Naive B cell (primary cell): ENCODE measurements around the gene RNU6-1. TPM values are rescaled to one million over a fixed set of nuclear protein-coding genes. Genes with fewer than 3 reads are reported as not detected.

ENCODE experiments used
- ATAC-seq, 2 donors: fragments of 150-1000 bp; cut with Tn5 transposase; 2 replicates each; pipeline ENCODE4 v1.10.0; 2021; ENCODE audit warnings: low read depth in 2 of 2, mild to moderate bottlenecking in 2 of 2, moderate library complexity in 2 of 2
- DNase-seq: peaks from one replicate; pipeline ENCODE4 v3.0.0; 2022
- H3K27ac Mint-ChIP-seq, 6 donors: one replicate each; pipeline ENCODE4 v1.8.0; 2020 to 2022; ENCODE audit warnings: mild to moderate bottlenecking in 6 of 6, mixed read lengths in 6 of 6, moderate library complexity in 5 of 6, inconsistent platforms in 2 of 6
- H3K27me3 Mint-ChIP-seq, 3 donors: one replicate each; pipeline ENCODE4 v1.8.0; 2021 to 2022; ENCODE audit warnings: mixed read lengths in 3 of 3, mild to moderate bottlenecking in 1 of 3
- H3K36me3 Mint-ChIP-seq, 2 donors: one replicate each; pipeline ENCODE4 v1.8.0; 2020 to 2022; ENCODE audit warnings: mixed read lengths in 2 of 2, inconsistent platforms in 1 of 2, mild to moderate bottlenecking in 1 of 2
- H3K4me1 Mint-ChIP-seq, 3 donors: one replicate each; pipeline ENCODE4 v1.8.0; 2020 to 2022; ENCODE audit warnings: mixed read lengths in 3 of 3, inconsistent platforms in 1 of 3, mild to moderate bottlenecking in 1 of 3, moderate library complexity in 1 of 3
- H3K4me3 Mint-ChIP-seq, 8 donors: one replicate each; pipeline ENCODE4 v1.8.0; 2020 to 2022; ENCODE audit warnings: mild to moderate bottlenecking in 8 of 8, mixed read lengths in 8 of 8, moderate library complexity in 8 of 8, inconsistent platforms in 2 of 8
- H3K9me3 Mint-ChIP-seq, 7 donors: one replicate each; pipeline ENCODE4 v1.8.0; 2020 to 2022; ENCODE audit warnings: mixed read lengths in 7 of 7, mild to moderate bottlenecking in 5 of 7, inconsistent platforms in 2 of 7, moderate library complexity in 1 of 7
- polyA plus RNA-seq, 6 donors: library from polyadenylated mRNA; unstranded; fragments of 300-500 nt; fragmentation: Illumina TruSeq; gene quantifications; one replicate each; pipeline ENCODE4 v1.2.3, GENCODE V29; 2021; ENCODE audit warnings: low read depth in 6 of 6

RNU6-1 gene
- polyA plus RNA-seq, 6 donors from 2014 or later: not detected

GRCh38 chr15:67850994-67851571 lies 11.2 kb upstream of the RNU6-1 start:
- ATAC-seq (peak in 1 of 2 donors; percentile 28), DNase-seq (no peak)
- peaks cover 5 to 10% (median 7%) of the 10 kb centered on the region in 3 donors for H3K27me3 Mint-ChIP-seq
- H3K27ac Mint-ChIP-seq: peak overlapping the region in 1 of 6 donors; percentile 60
- H3K4me1 Mint-ChIP-seq: peaks cover 7 to 20% (median 10%) of the 10 kb centered on the region in 3 donors
- H3K36me3 Mint-ChIP-seq: no peaks in the 10 kb centered on the region
- H3K4me3 Mint-ChIP-seq: peak overlapping the region in 1 of 8 donors; percentile 29
- H3K9me3 Mint-ChIP-seq: peaks cover 0 to 6% (median 2%) of the 10 kb centered on the region in 7 donors

GRCh38 chr15:67850336-67850735 lies 10.5 kb upstream of the RNU6-1 start:
- Mint-ChIP-seq H3K27ac (peak overlapping the region in 1 of 6 donors; percentile 72), H3K36me3 (no peaks in the 10 kb centered on the region), H3K4me3 (no peak overlapping the region), H3K9me3 (peaks cover 0 to 6% (median 2%) of the 10 kb centered on the region in 7 donors), H3K27me3 (peaks cover 5 to 10% (median 7%) of the 10 kb centered on the region in 3 donors), H3K4me1 (peaks cover 7 to 20% (median 10%) of the 10 kb centered on the region in 3 donors)
- DNase-seq (no peak), ATAC-seq (no peak)

- H3K27ac Mint-ChIP-seq: no peak overlapping the region
Observed at GRCh38 chr15:67849538-67849937, 9.7 kb upstream of the RNU6-1 start.

GRCh38 chr15:67845974-67846373 lies 6.1 kb upstream of the RNU6-1 start:
- H3K4me3 Mint-ChIP-seq: no peak overlapping the region
- DNase-seq: no peak
- peaks cover 5 to 10% (median 8%) of the 10 kb centered on the region in 3 donors for H3K27me3 Mint-ChIP-seq
- H3K4me1 Mint-ChIP-seq: peaks cover 10 to 13% (median 12%) of the 10 kb centered on the region in 3 donors
- no peaks in the 10 kb centered on the region for H3K36me3 Mint-ChIP-seq
- H3K9me3 Mint-ChIP-seq: peaks cover 0 to 3% (median 0%) of the 10 kb centered on the region in 7 donors
- H3K27ac Mint-ChIP-seq: no peak overlapping the region
- ATAC-seq: no peak

More at GRCh38 chr15:67849538-67849937, 9.7 kb upstream of the RNU6-1 start:
- no peak for DNase-seq
- Mint-ChIP-seq H3K9me3 (peaks cover 0 to 6% (median 2%) of the 10 kb centered on the region in 7 donors), H3K36me3 (no peaks in the 10 kb centered on the region), H3K4me1 (peaks cover 7 to 20% (median 10%) of the 10 kb centered on the region in 3 donors), H3K27me3 (peaks cover 5 to 10% (median 7%) of the 10 kb centered on the region in 3 donors), H3K4me3 (no peak overlapping the region)
- ATAC-seq: no peak

GRCh38 chr15:67843571-67844387 lies 3.9 kb upstream of the RNU6-1 start:
- Mint-ChIP-seq H3K9me3 (peaks cover 0 to 3% (median 0%) of the 10 kb centered on the region in 7 donors), H3K27ac (peak overlapping the region in 1 of 6 donors; percentile 35), H3K4me3 (peak overlapping the region in 1 of 8 donors; percentile 53), H3K4me1 (peaks cover 15 to 25% (median 20%) of the 10 kb centered on the region in 3 donors), H3K27me3 (peaks cover 4 to 8% (median 7%) of the 10 kb centered on the region in 3 donors), H3K36me3 (no peaks in the 10 kb centered on the region)
- ATAC-seq: no peak
- no peak for DNase-seq

- Mint-ChIP-seq H3K4me3 (peak overlapping the region in 1 of 8 donors; percentile 49), H3K27ac (peak overlapping the region in 2 of 6 donors; percentile 35 to 74)
- ATAC-seq: no peak
Observed at GRCh38 chr15:67843092-67843501, 3.3 kb upstream of the RNU6-1 start.

GRCh38 chr15:67841513-67841762 lies 1.6 kb upstream of the RNU6-1 start:
- peaks cover 9 to 19% (median 13%) of the 10 kb centered on the region in 3 donors for H3K27me3 Mint-ChIP-seq
- DNase-seq: no peak
- no peaks in the 10 kb centered on the region for H3K36me3 Mint-ChIP-seq
- ATAC-seq: no peak
- peaks cover 25 to 33% (median 27%) of the 10 kb centered on the region in 3 donors for H3K4me1 Mint-ChIP-seq
- peak overlapping the region; percentile 87 to 99 (median 96) for H3K4me3 Mint-ChIP-seq
- H3K9me3 Mint-ChIP-seq: peaks cover 0 to 2% (median 0%) of the 10 kb centered on the region in 7 donors
- H3K27ac Mint-ChIP-seq: peak overlapping the region in 3 of 6 donors; percentile 46 to 99 (median 57)

More at GRCh38 chr15:67843092-67843501, 3.3 kb upstream of the RNU6-1 start:
- H3K4me1 Mint-ChIP-seq: peaks cover 19 to 30% (median 20%) of the 10 kb centered on the region in 3 donors
- H3K9me3 Mint-ChIP-seq: peaks cover 0 to 2% (median 0%) of the 10 kb centered on the region in 7 donors
- peaks cover 4 to 8% (median 7%) of the 10 kb centered on the region in 3 donors for H3K27me3 Mint-ChIP-seq
- no peak for DNase-seq
- H3K36me3 Mint-ChIP-seq: no peaks in the 10 kb centered on the region

- Mint-ChIP-seq H3K4me1 (peaks cover 30 to 39% (median 32%) of the 10 kb centered on the region in 3 donors), H3K36me3 (no peaks in the 10 kb centered on the region), H3K27ac (peak overlapping the region; percentile 46 to 100 (median 99)), H3K4me3 (peak overlapping the region; percentile 87 to 99 (median 96)), H3K9me3 (peaks cover 0 to 2% (median 0%) of the 10 kb centered on the region in 7 donors), H3K27me3 (peaks cover 14 to 24% (median 18%) of the 10 kb centered on the region in 3 donors)
- DNase-seq (no peak), ATAC-seq (no peak)
Observed at GRCh38 chr15:67840749-67841512, 1.1 kb upstream of the RNU6-1 start.

GRCh38 chr15:67839499-67839928 lies 331 bp downstream of the RNU6-1 start:
- peaks cover 0 to 2% (median 0%) of the 10 kb centered on the region in 7 donors for H3K9me3 Mint-ChIP-seq
- H3K36me3 Mint-ChIP-seq: no peaks in the 10 kb centered on the region
- H3K27ac Mint-ChIP-seq: peak overlapping the region; percentile 97 to 100 (median 99)
- DNase-seq (peak; percentile 65), ATAC-seq (peak; percentile 28 to 30)
- peaks cover 37 to 50% (median 41%) of the 10 kb centered on the region in 3 donors for H3K4me1 Mint-ChIP-seq
- H3K27me3 Mint-ChIP-seq: peaks cover 26 to 34% (median 28%) of the 10 kb centered on the region in 3 donors
- peak overlapping the region; percentile 87 to 99 (median 96) for H3K4me3 Mint-ChIP-seq

GRCh38 chr15:67838789-67839332 lies 984 bp downstream of the RNU6-1 start:
- Mint-ChIP-seq H3K4me1 (peaks cover 42 to 56% (median 46%) of the 10 kb centered on the region in 3 donors), H3K27me3 (peaks cover 31 to 40% (median 35%) of the 10 kb centered on the region in 3 donors)
- ATAC-seq: no peak

GRCh38 chr15:67836955-67837354 lies 2.9 kb downstream of the RNU6-1 start:
- no peak for ATAC-seq
- H3K4me3 Mint-ChIP-seq: peak overlapping the region in 2 of 8 donors; percentile 9 to 93
- no peaks in the 10 kb centered on the region for H3K36me3 Mint-ChIP-seq
- peaks cover 0 to 2% (median 0%) of the 10 kb centered on the region in 7 donors for H3K9me3 Mint-ChIP-seq
- H3K27me3 Mint-ChIP-seq: peaks cover 46 to 52% (median 52%) of the 10 kb centered on the region in 3 donors
- no peak for DNase-seq
- H3K4me1 Mint-ChIP-seq: peaks cover 53 to 68% (median 57%) of the 10 kb centered on the region in 3 donors
- peak overlapping the region in 1 of 6 donors; percentile 54 for H3K27ac Mint-ChIP-seq

More at GRCh38 chr15:67838789-67839332, 984 bp downstream of the RNU6-1 start:
- Mint-ChIP-seq H3K27ac (peak overlapping the region in 2 of 6 donors; percentile 73 to 99), H3K4me3 (peak overlapping the region; percentile 64 to 99 (median 90)), H3K36me3 (no peaks in the 10 kb centered on the region), H3K9me3 (peaks cover 0 to 2% (median 0%) of the 10 kb centered on the region in 7 donors)
- DNase-seq: no peak

- Mint-ChIP-seq H3K4me3 (peak overlapping the region; percentile 83 to 93 (median 89)), H3K27me3 (peaks cover 51 to 56% (median 55%) of the 10 kb centered on the region in 3 donors), H3K9me3 (peaks cover 0 to 2% (median 0%) of the 10 kb centered on the region in 7 donors), H3K4me1 (peaks cover 52 to 67% (median 56%) of the 10 kb centered on the region in 3 donors), H3K36me3 (no peaks in the 10 kb centered on the region), H3K27ac (peak overlapping the region in 4 of 6 donors; percentile 49 to 88 (median 70))
- ATAC-seq (no peak), DNase-seq (no peak)
Observed at GRCh38 chr15:67836477-67836876, 3.4 kb downstream of the RNU6-1 start.
